Retina (tissue), 1 donor: ENCODE data around the gene ARHGEF6.

Source experiments
- DNase-seq: peaks from one replicate; pipeline ENCODE4 v3.0.0-alpha.2; 2016

Gene ARHGEF6

GRCh38 chrX:136745215-136746173 is 35.2 kb downstream of the ARHGEF6 start:
- no peak for DNase-seq

GRCh38 chrX:136742721-136743379 is 37.9 kb downstream of the ARHGEF6 start:
- DNase-seq = no peak

- no peak for DNase-seq
Measured at GRCh38 chrX:136738049-136738729, 42.5 kb downstream of the ARHGEF6 start.

DNA sequence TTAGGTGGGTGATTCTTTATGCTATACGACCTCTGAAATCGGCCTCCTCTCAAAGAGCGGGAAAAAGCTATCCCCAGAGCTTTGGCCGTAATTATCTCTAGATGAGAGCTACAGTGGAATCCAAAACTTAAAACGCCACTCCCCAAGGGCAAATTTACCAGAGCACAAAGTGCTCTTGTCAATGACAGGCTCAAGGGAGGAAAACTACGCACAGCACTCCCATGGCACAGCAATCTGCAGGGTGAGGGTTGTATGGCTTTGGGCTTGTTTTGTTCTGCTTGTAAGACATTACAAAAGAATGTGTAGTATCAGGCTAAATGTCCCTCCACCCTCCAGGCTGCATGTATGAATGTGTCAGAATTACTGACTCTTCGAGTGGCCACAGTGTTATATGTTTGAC is 44.0 kb downstream of the ARHGEF6 start:
- peak; percentile 1 for DNase-seq

DNA sequence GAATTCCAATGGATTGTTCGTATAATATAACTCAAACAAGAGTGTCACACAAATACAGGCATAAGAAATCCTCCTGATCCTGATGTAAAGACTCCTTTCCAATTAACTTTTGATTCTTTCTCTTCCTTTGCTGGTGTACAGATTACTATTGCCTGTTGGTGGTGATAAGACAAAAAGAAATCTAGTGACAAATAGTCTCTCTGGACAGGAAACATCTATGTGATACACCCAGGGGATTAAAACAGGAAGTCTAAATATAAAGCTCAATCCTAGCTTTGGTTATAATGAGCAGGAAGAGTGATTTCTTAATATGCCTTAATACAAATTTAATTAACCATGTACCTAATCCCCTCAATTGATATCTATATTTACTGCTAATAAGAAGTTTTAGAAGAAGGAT is 45.1 kb downstream of the ARHGEF6 start:
- DNase-seq = no peak

DNA sequence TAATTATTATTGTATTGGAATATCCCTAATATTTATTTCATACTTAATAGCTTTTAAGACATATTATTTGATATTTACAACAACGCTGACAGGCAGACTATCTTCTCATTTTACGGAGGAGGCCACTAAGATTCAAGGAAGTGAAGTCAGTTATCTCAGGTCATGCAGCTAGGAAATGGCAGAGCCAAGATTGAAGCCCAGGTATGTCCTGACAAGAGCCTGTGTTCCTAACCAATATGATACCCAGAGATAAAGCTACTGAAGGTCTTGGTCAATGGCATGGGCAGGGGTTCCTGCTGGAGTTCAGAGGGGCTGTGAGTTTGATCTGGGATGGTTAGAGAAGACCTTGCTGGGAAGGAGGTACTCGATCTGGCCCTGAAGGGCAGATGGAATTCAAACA is 47.1 kb downstream of the ARHGEF6 start:
- no peak for DNase-seq

- DNase-seq = no peak
Measured at GRCh38 chrX:136731798-136732197, 48.9 kb downstream of the ARHGEF6 start.

DNA sequence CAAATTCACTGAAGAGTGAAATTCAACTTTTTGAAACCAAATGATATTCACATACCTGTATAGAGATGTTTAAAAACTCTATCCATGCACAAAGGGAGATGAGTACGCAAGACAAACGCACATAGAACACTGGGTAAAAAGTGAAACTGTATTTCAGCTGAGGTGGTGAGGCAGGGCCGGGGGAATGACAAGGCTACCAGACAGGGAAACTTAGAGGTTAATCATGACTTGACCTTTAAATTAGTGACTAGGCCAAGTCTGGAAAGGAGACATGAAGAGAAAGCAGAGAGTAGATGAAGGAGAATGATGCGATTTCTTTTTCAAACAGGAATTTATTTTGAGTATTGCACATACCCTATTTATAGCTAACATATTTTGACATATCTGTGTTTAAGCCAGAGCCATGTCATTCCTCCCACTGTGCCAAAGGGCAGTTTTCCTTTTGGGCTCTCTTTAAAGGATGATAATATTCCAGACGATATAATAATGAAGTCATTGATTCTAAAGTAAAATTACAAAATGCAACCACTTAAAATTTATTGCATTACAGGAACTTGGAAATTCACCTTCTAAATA is 49.4 kb downstream of the ARHGEF6 start:
- no peak for DNase-seq

DNA sequence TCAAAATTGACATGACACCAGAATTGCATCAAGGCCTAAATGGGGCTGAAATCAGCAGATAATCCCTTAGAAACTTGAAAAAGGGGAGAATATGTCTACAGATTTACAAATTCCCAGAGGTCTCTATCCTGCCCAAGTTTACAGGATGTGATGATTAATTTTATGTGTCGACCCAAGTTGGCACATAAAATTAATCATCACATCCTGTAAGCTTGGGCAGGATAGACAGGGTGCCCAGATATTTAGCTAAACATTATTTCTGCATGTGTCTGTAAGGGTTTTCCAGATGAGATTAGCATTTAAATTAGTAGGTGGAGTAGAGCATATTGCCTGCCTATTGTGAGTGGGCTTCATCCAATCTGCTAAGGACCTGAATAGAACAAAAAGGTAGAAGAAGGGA is 52.3 kb downstream of the ARHGEF6 start:
- no peak for DNase-seq

GRCh38 chrX:136725441-136726104 is 55.2 kb downstream of the ARHGEF6 start:
- DNase-seq = no peak

DNA sequence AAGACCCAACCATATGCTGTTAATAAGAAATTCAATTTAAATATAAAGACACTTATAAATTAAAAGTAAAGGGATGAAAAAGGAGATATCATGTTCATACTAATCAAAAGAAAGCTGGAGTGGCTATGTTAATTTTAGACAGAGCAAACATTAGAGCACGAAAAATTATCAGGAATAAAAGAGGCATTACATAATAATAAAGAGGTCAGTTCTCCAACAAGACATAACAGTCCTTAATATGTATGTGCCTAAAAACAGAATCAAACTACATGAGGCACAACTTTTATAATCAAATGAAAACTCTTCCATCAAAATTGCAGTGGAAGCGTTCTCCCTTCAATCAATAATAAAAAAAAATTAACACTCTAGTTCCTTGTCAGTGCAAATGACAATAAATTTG is 62.6 kb downstream of the ARHGEF6 start:
- no peak for DNase-seq

- no peak for DNase-seq
Measured at GRCh38 chrX:136714626-136715599, 65.8 kb downstream of the ARHGEF6 start.

GRCh38 chrX:136712650-136713310 is 68.0 kb downstream of the ARHGEF6 start:
- no peak for DNase-seq

DNA sequence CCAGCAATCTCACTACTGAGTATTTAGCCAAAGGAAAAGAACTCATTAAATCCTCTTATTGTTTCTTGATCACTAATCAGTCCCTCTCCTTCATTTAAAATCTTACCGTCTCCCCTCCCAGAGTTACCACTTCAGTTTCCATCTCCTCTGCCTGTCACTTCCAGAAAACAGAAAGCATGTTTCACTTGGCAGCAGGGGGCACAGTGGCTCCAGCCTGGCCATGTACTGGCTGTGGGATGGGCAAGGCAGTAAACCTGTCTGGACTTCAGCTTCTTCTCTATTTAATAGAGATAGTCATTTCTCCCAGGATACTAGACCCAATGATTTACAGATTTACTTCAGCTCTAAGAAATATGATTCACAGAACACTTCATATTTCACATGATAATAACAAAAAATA is 69.6 kb downstream of the ARHGEF6 start:
- no peak for DNase-seq

GRCh38 chrX:136710325-136710951 is 70.3 kb downstream of the ARHGEF6 start:
- no peak for DNase-seq

DNA sequence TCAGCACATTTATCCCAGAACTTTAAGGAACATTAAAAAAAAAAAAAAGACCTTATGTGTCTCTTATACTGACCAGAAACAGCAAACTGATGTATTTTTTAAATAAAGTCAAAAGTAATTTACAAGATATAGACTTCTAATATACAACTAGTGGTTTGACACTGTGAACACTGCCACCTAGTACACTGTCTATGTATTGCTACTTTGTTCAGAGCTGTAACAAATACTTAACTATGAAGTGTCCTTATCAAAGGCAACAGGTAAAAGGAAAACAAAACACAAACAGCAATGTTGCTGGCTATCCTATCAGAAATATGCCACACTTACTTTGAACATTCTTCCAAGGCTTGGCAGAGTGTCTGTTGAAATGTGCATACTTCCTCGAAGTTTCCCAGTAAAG is 72.4 kb downstream of the ARHGEF6 start:
- DNase-seq = no peak

DNA sequence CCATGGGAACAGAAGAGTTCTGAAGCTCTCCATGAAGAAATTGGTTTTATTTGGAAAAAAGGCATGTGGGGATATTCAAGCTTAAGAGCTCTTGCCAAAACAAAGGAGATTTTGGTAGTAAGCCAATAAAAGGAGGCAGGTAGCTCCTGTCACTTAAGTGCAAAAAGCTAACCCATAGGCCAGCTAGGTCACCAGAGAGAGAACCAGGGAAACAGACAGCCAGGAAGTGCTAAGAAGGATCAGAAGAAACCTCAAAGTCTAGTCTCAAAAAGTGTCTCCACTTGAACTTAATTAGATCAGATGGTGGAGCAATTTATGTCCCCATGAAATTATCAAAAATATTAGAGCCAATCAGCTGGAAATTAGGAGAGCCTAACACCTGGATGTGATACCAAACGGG is 83.6 kb downstream of the ARHGEF6 start:
- no peak for DNase-seq

- peak; percentile 46 for DNase-seq
Measured at GRCh38 chrX:136694431-136695087, 86.2 kb downstream of the ARHGEF6 start.

DNA sequence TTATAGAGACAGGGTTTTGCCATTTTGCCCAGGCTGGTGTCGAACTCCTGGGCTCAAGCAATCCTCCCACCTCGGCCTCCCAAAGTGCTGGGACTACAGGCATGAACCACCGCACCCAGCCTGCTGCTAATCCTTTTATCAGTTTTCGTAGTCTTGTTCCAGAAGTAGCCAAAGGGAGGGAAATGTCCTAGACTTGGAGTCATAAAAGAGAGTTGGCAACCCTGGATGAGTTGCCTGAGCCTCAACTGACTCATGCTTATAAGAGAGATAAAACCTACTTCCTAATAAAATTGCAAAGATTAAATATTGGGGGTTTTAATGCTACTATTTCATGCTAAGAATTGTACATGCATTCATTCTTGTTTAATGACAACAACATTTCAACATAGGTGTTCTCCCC is 88.5 kb downstream of the ARHGEF6 start:
- no peak for DNase-seq
